ENCODE results near the gene CAPN15.

DNA sequence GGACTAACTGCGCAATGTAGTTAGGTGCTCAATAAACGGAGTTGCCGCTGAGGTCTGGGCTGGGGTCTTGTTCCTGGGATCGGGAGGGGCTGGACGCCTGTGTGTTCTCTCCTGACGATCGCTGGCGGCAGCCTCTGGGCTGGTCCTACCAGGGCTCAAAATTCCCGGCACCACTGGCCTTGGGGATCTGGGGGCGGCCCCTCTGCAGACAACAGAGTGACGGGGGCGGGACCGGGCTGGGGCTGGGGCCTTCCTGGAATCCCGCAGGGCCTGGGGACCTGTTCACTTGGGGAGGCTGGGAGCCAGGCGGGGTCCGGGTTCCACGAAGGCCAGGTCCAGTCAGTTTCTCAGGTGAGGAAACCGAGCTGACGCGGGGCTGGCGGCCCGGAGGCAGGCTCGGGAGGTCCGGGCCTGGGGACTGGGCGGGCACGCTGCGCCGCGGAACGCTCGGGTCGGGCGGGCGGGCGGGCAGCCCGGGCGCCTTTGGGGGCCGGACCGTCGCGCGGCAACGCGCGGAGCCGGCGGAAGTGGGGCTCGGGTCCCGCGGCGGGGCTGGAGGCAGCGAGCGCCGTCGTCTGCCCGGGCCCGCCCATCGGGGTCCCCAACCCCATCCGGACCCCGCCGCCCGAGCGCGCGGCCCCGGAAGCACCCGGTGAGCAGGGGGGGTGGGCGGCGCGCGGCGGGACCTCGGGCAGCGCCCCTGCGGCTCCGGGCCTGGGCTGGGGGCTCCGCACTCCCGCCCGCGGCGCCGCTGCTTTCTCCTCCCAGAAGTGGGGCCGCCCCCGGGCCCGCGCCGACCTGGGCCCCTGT lies 42.1 kb downstream of the CAPN15 start, which contains the start of gene PIGQ:
- TF ChIP-seq SMAD4 (CRISPR knock-in tag; conservative IDR thresholded peaks at IDR 0.05): no peak
- peak; percentile 68 for TF ChIP-seq ZFX (CRISPR knock-in tag; IDR thresholded peaks at IDR 0.05)
- TF ChIP-seq CREB1 (IDR thresholded peaks at IDR 0.05): no peak
- TF ChIP-seq CREB1 (CRISPR knock-in tag; IDR thresholded peaks at IDR 0.05): no peak
- TF ChIP-seq PHF8 (IDR thresholded peaks at IDR 0.05; ENCODE audit: borderline replicate concordance, low read length): peak; percentile 52; the same call in 1 of the 2 replicates

Data from K562 (cell line).